WTC11 (cell line): ENCODE results near the gene ZBTB18. TPM values are rescaled to one million over a fixed set of nuclear protein-coding genes. Genes with fewer than 3 reads are reported as not detected.
A peak's percentile ranks its signal among the peaks of the same experiment; 100 is the strongest.

Experiments used
- ATAC-seq: fragments of 200-7000 bp; cut with Tn5 transposase; 2 replicates; pipeline ENCODE4 v1.10.0; 2021; ENCODE audit warnings: mild to moderate bottlenecking, moderate library complexity
- CTCF ChIA-PET: fragments of 300-600 bp; sonication (Branson Sonifier 250); formaldehyde crosslinking; loops from one replicate; lab custom pipeline; 2021; ENCODE audit warnings: antibody characterized with exemption; lab: Charles Lee
- POLR2A ChIA-PET: fragments of 350-600 bp; sonication (Branson Sonifier 250); formaldehyde crosslinking; loops from one replicate; lab custom pipeline; 2021; ENCODE audit warnings: antibody characterized with exemption; lab: Charles Lee
- DNase-seq: peaks from one replicate; pipeline ENCODE4 v3.0.0; 2021; ENCODE audit warnings: low spot score
- H3K27ac Mint-ChIP-seq: 2 replicates; pipeline ENCODE4 v1.8.0; 2021; ENCODE audit warnings: mixed read lengths
- H3K27me3 Mint-ChIP-seq: 2 replicates; pipeline ENCODE4 v1.8.0; 2021; ENCODE audit warnings: low read depth, mild to moderate bottlenecking, moderate library complexity, mixed read lengths
- H3K36me3 Mint-ChIP-seq: 2 replicates; pipeline ENCODE4 v1.8.0; 2021; ENCODE audit warnings: mixed read lengths
- H3K4me1 Mint-ChIP-seq: 2 replicates; pipeline ENCODE4 v1.8.0; 2022; ENCODE audit warnings: mixed read lengths
- H3K4me3 Mint-ChIP-seq: 2 replicates; pipeline ENCODE4 v1.8.0; 2021; ENCODE audit warnings: mild to moderate bottlenecking, moderate library complexity, mixed read lengths
- H3K9me3 Mint-ChIP-seq: 2 replicates; pipeline ENCODE4 v1.8.0; 2021; ENCODE audit warnings: mixed read lengths
- E2F4 ChIP-seq: sonication (generic); formaldehyde crosslinking; IDR thresholded peaks from 2 replicates; pipeline ENCODE4 v1.8.1; 2022; ENCODE audit warnings: low read depth, mild to moderate bottlenecking, moderate library complexity, missing genetic modification reagents, borderline replicate concordance
- ESRRA ChIP-seq: sonication (generic); formaldehyde crosslinking; IDR thresholded peaks from 2 replicates; pipeline ENCODE4 v1.8.1; 2022; ENCODE audit warnings: mild to moderate bottlenecking, missing genetic modification reagents, borderline replicate concordance
- FOXK1 ChIP-seq: sonication (generic); formaldehyde crosslinking; IDR thresholded peaks from 2 replicates; pipeline ENCODE4 v1.8.0; 2022; ENCODE audit warnings: mild to moderate bottlenecking, moderate library complexity, missing genetic modification reagents
- GABPB1 ChIP-seq: sonication (generic); formaldehyde crosslinking; IDR thresholded peaks from 2 replicates; pipeline ENCODE4 v1.8.1; 2023; ENCODE audit warnings: mild to moderate bottlenecking, missing genetic modification reagents
- JUN ChIP-seq: sonication (generic); formaldehyde crosslinking; IDR thresholded peaks from 2 replicates; pipeline ENCODE4 v1.8.0; 2023; ENCODE audit warnings: mild to moderate bottlenecking, missing genetic modification reagents
- NFATC4 ChIP-seq: fragments of 250-450 bp; sonication (Bioruptor Pico); IDR thresholded peaks from 2 replicates; pipeline ENCODE4 v1.9.0; 2021; ENCODE audit warnings: mild to moderate bottlenecking
- NR1H2 ChIP-seq: sonication (generic); formaldehyde crosslinking; IDR thresholded peaks from 2 replicates; pipeline ENCODE4 v1.9.0; 2021; ENCODE audit warnings: mild to moderate bottlenecking, moderate library complexity, missing genetic modification reagents
- NR3C1 ChIP-seq: sonication (generic); formaldehyde crosslinking; conservative IDR thresholded peaks from 2 replicates; pipeline ENCODE4 v1.8.1; 2023; ENCODE audit warnings: low read depth, mild to moderate bottlenecking, missing genetic modification reagents
- RORB ChIP-seq: fragments of 250-450 bp; sonication (Bioruptor Pico); IDR thresholded peaks from 2 replicates; pipeline ENCODE4 v1.9.0; 2021; ENCODE audit warnings: mild to moderate bottlenecking
- SMAD4 ChIP-seq: sonication (generic); formaldehyde crosslinking; IDR thresholded peaks from 2 replicates; pipeline ENCODE4 v1.8.0; 2022; ENCODE audit warnings: mild to moderate bottlenecking, missing genetic modification reagents
- SOX15 ChIP-seq: fragments of 250-450 bp; sonication (Bioruptor Pico); IDR thresholded peaks from 2 replicates; pipeline ENCODE4 v1.9.0; 2021; ENCODE audit warnings: mild to moderate bottlenecking
- USF1 ChIP-seq: sonication (generic); formaldehyde crosslinking; IDR thresholded peaks from 2 replicates; pipeline ENCODE4 v1.8.0; 2022; ENCODE audit warnings: mild to moderate bottlenecking, missing genetic modification reagents
- ZBTB21 ChIP-seq: sonication (generic); formaldehyde crosslinking; IDR thresholded peaks from 2 replicates; pipeline ENCODE4 v1.8.1; 2023; ENCODE audit warnings: mild to moderate bottlenecking, missing genetic modification reagents, borderline replicate concordance
- ZNF121 ChIP-seq: sonication (generic); formaldehyde crosslinking; IDR thresholded peaks from 2 replicates; pipeline ENCODE4 v1.8.0; 2023; ENCODE audit warnings: missing genetic modification reagents
- ZNF232 ChIP-seq: sonication (generic); formaldehyde crosslinking; IDR thresholded peaks from 2 replicates; pipeline ENCODE4 v1.8.0; 2022; ENCODE audit warnings: mild to moderate bottlenecking, missing genetic modification reagents
- ZNF416 ChIP-seq: fragments of 250-450 bp; sonication (Bioruptor Pico); IDR thresholded peaks from 2 replicates; pipeline ENCODE4 v1.9.0; 2021; ENCODE audit warnings: mild to moderate bottlenecking, inconsistent platforms
- total RNA-seq: library from RNA; stranded (reverse); gene quantifications from 3 replicates; pipeline ENCODE4 v1.2.3, GENCODE V29; 2021
- TF ChIP-seq, protein P1 (sequence below): fragments of 250-450 bp; sonication (Bioruptor Pico); IDR thresholded peaks from 2 replicates; pipeline ENCODE4 v1.9.0; 2021; ENCODE audit warnings: mild to moderate bottlenecking, borderline replicate concordance
- TF ChIP-seq, protein P2 (sequence below): sonication (generic); formaldehyde crosslinking; IDR thresholded peaks from 2 replicates; pipeline ENCODE4 v1.8.1; 2023; ENCODE audit warnings: mild to moderate bottlenecking, missing genetic modification reagents
- TF ChIP-seq, protein P3 (sequence below): sonication (generic); formaldehyde crosslinking; IDR thresholded peaks from 2 replicates; pipeline ENCODE4 v1.8.0; 2022; ENCODE audit warnings: mild to moderate bottlenecking, missing genetic modification reagents

Gene ZBTB18
- total RNA-seq, 1 experiment from 2014 or later = 16.0 TPM

DNA sequence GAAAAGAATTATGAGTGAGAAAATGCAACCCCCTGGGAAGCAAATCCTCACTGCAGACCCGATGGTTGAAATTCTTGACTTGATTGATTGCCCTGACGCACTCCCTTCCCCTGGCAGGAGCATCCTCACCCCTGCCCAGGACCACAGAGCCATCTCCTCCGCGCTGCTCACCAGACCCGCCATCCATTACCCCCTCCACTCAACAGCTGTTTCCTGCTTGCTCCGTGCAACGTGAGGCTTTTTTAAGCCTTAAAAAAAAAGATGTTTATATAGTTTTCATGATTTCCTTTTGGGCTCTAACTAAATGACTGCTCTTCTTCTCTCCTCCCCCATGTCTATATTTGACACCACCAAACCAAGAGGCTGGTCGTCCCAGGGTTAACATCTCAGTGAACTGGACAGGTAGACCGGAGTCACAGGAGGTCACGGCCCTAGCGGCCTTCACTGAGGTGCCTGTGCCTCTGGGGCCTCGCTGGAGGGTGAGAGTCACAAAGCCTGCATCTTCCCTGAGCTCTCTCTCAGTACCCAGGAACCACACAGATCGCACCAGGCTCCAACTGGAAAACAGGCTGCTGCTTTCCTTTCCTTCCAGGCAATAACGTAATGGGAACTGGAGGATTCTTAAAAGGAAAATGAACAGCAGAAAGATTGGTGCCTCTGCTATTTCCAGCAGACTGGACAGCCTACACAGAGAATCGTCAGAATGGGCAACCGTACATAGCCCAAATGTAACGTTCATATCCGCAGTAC lies 49.8 kb downstream of the ZBTB18 start:
- Mint-ChIP-seq H3K27me3 (no peaks in the 10 kb centered on the region), H3K4me3 (no peak overlapping the region), H3K9me3 (peaks cover 5% of the 10 kb centered on the region), H3K4me1 (0 out of 2 replicates have a peak, but pooled peaks cover 4% of the 10 kb centered on the region), H3K36me3 (no peaks in the 10 kb centered on the region), H3K27ac (no peak overlapping the region)
- POLR2A ChIA-PET = no interaction called here
- TF ChIP-seq ZNF121 (no peak), SMAD4 (CRISPR knock-in tag) (no peak), GABPB1 (CRISPR knock-in tag) (no peak), ZBTB21 (CRISPR knock-in tag) (no peak), JUN (CRISPR knock-in tag) (no peak), USF1 (CRISPR knock-in tag) (no peak), SOX15 (no peak)
- TF ChIP-seq, protein P1, sequence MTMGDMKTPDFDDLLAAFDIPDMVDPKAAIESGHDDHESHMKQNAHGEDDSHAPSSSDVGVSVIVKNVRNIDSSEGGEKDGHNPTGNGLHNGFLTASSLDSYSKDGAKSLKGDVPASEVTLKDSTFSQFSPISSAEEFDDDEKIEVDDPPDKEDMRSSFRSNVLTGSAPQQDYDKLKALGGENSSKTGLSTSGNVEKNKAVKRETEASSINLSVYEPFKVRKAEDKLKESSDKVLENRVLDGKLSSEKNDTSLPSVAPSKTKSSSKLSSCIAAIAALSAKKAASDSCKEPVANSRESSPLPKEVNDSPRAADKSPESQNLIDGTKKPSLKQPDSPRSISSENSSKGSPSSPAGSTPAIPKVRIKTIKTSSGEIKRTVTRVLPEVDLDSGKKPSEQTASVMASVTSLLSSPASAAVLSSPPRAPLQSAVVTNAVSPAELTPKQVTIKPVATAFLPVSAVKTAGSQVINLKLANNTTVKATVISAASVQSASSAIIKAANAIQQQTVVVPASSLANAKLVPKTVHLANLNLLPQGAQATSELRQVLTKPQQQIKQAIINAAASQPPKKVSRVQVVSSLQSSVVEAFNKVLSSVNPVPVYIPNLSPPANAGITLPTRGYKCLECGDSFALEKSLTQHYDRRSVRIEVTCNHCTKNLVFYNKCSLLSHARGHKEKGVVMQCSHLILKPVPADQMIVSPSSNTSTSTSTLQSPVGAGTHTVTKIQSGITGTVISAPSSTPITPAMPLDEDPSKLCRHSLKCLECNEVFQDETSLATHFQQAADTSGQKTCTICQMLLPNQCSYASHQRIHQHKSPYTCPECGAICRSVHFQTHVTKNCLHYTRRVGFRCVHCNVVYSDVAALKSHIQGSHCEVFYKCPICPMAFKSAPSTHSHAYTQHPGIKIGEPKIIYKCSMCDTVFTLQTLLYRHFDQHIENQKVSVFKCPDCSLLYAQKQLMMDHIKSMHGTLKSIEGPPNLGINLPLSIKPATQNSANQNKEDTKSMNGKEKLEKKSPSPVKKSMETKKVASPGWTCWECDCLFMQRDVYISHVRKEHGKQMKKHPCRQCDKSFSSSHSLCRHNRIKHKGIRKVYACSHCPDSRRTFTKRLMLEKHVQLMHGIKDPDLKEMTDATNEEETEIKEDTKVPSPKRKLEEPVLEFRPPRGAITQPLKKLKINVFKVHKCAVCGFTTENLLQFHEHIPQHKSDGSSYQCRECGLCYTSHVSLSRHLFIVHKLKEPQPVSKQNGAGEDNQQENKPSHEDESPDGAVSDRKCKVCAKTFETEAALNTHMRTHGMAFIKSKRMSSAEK (CRISPR knock-in tag) = no peak
- TF ChIP-seq, protein P2, sequence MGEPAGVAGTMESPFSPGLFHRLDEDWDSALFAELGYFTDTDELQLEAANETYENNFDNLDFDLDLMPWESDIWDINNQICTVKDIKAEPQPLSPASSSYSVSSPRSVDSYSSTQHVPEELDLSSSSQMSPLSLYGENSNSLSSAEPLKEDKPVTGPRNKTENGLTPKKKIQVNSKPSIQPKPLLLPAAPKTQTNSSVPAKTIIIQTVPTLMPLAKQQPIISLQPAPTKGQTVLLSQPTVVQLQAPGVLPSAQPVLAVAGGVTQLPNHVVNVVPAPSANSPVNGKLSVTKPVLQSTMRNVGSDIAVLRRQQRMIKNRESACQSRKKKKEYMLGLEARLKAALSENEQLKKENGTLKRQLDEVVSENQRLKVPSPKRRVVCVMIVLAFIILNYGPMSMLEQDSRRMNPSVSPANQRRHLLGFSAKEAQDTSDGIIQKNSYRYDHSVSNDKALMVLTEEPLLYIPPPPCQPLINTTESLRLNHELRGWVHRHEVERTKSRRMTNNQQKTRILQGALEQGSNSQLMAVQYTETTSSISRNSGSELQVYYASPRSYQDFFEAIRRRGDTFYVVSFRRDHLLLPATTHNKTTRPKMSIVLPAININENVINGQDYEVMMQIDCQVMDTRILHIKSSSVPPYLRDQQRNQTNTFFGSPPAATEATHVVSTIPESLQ (CRISPR knock-in tag) = no peak
- TF ChIP-seq, protein P3, sequence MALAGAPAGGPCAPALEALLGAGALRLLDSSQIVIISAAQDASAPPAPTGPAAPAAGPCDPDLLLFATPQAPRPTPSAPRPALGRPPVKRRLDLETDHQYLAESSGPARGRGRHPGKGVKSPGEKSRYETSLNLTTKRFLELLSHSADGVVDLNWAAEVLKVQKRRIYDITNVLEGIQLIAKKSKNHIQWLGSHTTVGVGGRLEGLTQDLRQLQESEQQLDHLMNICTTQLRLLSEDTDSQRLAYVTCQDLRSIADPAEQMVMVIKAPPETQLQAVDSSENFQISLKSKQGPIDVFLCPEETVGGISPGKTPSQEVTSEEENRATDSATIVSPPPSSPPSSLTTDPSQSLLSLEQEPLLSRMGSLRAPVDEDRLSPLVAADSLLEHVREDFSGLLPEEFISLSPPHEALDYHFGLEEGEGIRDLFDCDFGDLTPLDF (CRISPR knock-in tag) = no peak
- ATAC-seq (no peak), DNase-seq (no peak)
- CTCF ChIA-PET = no interaction called here

DNA sequence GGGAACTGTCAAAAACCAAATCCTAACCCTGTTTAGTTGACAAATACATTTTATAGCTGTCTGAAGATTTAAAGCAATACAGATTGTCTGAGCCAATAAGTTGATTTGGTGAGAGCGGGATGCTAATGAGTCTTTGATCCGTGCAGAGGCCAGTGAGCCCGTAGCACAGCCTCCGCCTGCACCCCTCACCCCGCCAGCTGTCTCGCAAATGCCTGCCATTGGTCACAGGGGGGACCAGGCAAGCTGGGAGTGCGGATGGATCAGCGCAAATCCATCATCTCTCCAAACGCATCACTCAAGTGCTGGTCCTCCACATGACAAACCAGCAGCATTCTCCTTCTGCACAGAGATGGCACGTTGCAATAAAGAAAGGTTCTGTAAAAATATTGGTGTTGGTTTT lies 51.0 kb downstream of the ZBTB18 start:
- POLR2A ChIA-PET = interaction anchor here (0.6 to 0.8 kb wide), 3 partner anchors 9 to 48 kb away, joined by 3 read pairs; no protein-coding TSS in a partner anchor
- DNase-seq = no peak
- H3K27ac Mint-ChIP-seq = no peak overlapping the region
- CTCF ChIA-PET = interaction anchor here (0.6 to 0.7 kb wide), 2 partner anchors 95 to 316 kb away, joined by 3 to 4 read pairs; no protein-coding TSS in a partner anchor
- no peaks in the 10 kb centered on the region for H3K36me3 Mint-ChIP-seq
- no peak overlapping the region for H3K4me3 Mint-ChIP-seq
- peaks cover 5% of the 10 kb centered on the region for H3K9me3 Mint-ChIP-seq
- no peaks in the 10 kb centered on the region for H3K27me3 Mint-ChIP-seq
- TF ChIP-seq ESRRA (CRISPR knock-in tag) (no peak), ZNF121 (no peak), NR3C1 (CRISPR knock-in tag) (no peak)
- H3K4me1 Mint-ChIP-seq = 0 out of 2 replicates have a peak, but pooled peaks cover 7% of the 10 kb centered on the region
- peak; percentile 34; the same call in 1 of the 2 replicates for ATAC-seq

- Mint-ChIP-seq H3K9me3 (peaks cover 5% of the 10 kb centered on the region), H3K27ac (no peak overlapping the region), H3K27me3 (no peaks in the 10 kb centered on the region), H3K36me3 (no peaks in the 10 kb centered on the region), H3K4me3 (no peak overlapping the region), H3K4me1 (0 out of 2 replicates have a peak, but pooled peaks cover 7% of the 10 kb centered on the region)
- DNase-seq (no peak), ATAC-seq (no peak)
- CTCF ChIA-PET = interaction anchor here (0.6 to 0.7 kb wide), 2 partner anchors 94 to 317 kb away, joined by 3 to 4 read pairs; no protein-coding TSS in a partner anchor
- POLR2A ChIA-PET = interaction anchor here (0.6 to 0.8 kb wide), 2 partner anchors 10 to 48 kb away, joined by 3 read pairs; no protein-coding TSS in a partner anchor
- TF ChIP-seq NR1H2 (CRISPR knock-in tag) (no peak), NFATC4 (no peak), ZNF416 (no peak), E2F4 (CRISPR knock-in tag) (no peak), FOXK1 (CRISPR knock-in tag) (no peak), NR3C1 (CRISPR knock-in tag) (no peak), GABPB1 (CRISPR knock-in tag) (no peak), ZNF232 (CRISPR knock-in tag) (no peak), RORB (CRISPR knock-in tag) (no peak)
- TF ChIP-seq, protein P3 (CRISPR knock-in tag) = no peak
These were observed 51.4 kb downstream of the ZBTB18 start for GRCh38 chr1:244102468-244102867.
